Measurements from ENCODE around the gene SAMD13.

The SAMD13 gene

DNA sequence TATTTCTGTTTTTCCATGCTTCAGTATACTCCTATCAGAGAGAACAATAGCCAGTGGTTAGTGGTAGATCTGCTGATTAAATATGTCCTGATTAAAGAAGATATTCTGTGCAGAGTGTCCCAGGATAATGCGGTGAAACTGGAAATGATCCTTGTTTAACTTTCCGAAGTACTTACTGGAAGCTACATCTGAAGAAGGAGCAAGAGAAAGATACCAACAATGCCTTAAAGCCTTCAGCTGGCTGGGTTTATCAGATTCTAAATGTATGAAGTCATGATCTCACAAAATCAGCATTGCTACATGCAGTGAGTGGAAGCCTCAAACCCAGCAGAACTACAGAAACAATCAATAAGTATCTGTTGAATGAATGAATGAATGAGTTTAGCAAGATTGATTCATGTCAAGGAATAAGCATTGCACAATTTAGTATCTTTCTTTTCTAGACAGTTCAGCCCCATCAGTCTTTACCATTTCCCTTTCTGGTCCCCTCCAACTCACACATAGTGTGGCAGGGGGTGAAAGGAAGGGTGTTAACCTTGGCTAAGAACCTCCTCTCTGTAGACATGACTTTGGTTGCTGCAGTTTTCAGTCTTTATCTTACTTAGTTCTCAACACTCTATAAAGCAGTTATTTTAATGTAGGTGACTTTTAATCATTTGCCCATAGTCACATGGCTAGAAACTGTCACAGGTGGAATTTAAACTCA lies 72.1 kb downstream of the SAMD13 start:
- DNase-seq (ENCODE audit: low spot score) = no peak

DNA sequence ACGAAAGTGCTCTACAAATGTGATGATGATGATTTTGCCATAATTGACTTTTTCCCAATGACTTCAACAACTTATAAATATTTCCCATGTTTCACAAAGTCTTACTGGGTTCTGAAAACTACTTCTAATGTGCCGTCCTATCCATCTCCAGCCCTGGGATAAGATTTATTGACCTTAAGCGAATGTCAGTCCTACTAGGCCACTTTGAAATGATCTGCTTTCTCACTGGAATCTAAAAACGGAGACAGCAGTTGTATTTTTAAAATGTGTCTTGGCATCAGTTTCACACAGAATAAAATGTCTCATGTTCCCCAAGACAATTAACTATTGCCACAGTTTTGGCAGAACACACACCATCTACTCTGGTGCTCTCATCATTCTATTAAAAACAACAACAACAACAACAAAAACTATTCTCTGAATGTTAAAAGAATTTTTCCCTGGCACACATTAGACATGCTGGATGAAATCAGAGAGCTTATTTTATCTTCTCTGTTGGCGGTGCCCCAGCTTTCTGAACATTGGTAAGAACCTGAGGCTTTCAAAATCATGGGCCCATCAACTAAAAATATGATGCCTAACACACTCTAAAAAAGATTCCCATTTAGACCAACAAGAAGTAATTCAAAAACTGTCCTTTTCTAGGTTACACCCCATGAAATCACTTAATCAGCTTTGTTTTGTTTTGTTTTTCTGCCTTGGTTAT lies 73.6 kb downstream of the SAMD13 start:
- no peak for DNase-seq (ENCODE audit: low spot score)

- no peak for DNase-seq (ENCODE audit: low spot score)
Observed at GRCh38 chr1:84376000-84376910, 74.7 kb downstream of the SAMD13 start.

DNA sequence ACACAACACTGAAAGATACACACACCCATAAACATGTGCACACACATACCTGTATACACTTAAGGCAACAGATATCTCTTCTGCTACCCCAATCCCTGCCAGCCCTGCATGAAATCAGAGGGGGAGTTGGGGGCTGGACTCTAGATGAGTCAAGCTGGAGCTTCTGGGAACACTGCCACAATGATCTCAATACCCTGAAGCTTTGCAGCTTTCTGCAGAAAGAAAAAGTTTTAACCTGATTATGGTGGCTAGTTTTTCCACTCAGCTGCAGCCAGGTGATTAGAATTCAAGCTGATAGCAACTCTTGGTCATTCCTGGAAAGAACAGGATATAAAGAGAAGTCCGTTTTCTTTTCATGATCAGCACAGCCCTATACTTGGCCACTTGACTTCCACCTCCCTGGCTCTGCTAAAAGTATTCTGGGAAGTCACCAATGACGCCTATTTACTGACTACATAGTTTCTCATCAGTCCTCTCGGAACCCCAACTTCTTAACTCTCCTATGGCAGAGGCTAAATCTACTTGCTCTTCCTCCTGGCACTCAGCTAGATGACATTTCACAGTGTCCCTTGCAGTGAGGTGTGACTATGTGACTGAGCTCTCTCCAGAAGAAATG lies 76.1 kb downstream of the SAMD13 start:
- DNase-seq (ENCODE audit: low spot score) = no peak

DNA sequence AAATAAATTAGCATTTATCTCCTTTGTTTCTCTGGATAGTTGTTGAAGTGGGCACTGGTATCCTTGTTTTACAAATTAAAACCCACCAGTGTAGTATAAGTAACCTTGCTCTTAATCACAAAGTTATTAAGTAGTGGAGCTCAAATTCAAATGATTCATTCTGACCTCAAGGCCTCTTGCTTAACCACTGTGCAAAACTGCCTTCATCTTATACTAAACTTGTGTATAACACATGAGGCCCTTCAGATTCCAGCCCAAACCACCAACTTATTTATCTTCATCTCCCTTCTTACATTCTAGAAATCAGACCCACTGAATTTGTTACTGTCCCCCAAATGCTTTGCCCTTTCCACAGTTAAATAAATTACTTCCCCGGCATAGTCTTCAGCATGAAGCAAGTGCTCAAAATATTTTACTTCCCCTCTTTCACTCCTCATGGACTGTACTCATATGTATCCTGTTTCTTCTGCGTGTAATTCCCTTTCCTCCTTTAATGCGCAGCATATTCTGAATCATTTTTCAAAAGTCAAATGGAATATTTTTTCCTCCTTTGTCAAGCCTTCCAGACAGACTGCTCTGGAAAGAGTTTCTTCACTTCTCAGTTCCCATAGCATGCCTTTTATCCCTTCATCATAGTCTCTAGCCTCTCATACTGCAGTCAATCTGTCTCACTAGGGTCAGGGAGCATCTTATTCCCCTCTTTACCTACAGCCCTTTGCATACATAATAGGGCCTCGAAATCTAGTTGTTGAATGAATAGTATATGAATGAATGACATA lies 77.8 kb downstream of the SAMD13 start:
- DNase-seq (ENCODE audit: low spot score) = no peak

DNA sequence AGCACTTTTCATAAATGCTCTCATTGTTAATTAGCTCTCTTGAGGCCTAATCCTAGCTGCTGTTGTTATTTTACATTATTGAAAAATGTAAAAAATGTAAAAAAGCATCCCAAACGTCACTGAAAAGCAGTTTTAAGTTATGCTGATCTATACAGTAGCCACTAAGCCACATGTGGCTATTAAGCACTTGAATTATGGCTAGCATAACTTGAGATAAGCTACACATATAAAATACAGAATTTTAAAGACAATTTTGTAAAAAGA lies 78.3 kb downstream of the SAMD13 start:
- DNase-seq (ENCODE audit: low spot score) = no peak

DNA sequence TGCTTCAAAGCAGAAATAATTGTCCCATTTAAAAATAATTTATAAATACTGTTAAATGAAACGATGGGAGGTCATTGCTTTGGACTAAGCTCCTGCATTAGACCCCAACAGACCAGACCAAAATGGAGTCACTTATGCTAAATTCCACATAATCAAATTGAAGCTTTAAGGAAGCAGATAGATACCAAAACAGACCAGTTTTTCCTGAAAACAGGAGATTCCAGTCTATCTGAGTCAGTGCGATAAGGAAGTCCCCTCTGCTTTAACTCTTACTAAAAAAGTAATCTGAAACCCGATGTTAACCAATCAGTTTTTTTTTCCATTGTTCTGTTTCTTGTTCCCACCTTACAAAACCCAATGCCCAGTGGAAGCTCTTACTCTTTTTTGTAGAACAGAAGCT lies 80.6 kb downstream of the SAMD13 start:
- no peak for DNase-seq (ENCODE audit: low spot score)

DNA sequence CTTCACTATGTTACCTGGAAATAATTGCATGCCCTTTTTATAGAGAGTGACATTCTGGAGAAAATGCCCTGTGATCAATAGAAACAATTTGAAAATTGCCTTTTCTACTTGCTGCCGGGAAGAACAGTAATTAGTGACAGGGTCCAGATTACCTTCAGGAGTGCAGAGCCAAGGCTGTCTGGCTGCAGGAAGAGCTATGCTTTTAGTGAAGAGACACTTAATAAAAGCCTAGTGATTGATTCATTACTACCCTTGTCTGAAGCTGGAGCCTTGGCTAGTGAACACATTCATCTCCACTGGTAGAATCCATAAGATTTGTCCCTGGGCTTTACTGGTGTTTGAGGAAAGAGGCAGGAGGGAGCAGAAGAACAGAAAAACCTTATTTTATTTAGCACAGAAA lies 83.8 kb downstream of the SAMD13 start:
- no peak for DNase-seq (ENCODE audit: low spot score)

DNA sequence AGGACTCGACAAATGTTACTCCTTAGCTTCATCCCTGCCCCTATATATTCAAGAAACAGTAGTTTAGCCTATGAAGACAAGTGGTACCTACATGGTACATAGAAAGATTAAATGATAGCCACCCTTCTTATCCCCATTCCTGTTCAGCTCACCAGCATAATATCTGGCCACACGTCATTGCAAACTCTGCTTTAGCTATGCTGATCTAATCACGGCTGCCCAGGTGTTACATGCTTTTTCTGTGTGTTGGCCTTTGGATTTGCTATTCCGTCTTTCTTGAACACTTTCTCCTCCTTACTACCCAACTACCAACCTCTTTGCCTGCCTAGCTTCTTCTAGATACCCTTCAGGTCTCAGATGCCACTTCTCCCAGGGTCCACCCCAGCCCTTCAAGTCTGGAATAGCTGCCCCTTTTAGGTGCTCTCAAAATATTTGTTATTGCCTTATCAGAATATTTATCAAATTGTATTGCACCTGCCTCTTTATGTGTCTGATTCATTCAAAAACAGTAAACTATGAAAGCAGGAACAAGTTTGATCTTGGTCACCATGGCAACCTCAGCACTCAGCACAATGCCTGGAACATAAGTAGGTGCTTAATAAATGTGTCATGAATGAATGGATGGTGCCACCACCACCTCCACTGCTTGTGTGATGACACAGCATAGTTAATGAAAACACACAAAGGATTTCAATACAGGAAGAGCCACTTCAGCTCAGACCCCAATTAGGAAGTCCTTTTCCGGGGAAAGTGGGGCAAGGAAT lies 85.4 kb downstream of the SAMD13 start:
- DNase-seq (ENCODE audit: low spot score) = no peak

GRCh38 chr1:84387480-84388163 lies 86.1 kb downstream of the SAMD13 start:
- DNase-seq (ENCODE audit: low spot score) = no peak

DNA sequence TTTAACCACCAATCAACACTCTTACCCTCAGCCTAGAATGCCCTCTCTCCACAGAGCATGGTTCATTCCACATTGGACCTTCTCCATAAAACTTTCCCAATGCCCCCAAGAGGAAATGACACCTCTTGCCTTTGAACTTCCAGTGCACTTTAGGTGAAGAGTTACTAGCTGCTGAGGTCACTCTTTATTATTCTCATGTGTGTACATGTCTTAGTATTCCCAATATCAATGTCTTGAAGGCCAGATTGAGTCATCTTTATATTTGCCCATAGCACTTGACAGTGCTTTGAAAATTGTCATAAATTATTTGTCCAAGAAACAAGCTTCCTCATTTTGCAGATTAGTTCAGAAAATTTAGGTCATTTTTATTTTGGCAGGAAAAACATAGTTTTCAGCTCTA lies 88.7 kb downstream of the SAMD13 start:
- DNase-seq (ENCODE audit: low spot score) = no peak

- no peak for DNase-seq (ENCODE audit: low spot score)
Observed at GRCh38 chr1:84398175-84399155, 97.0 kb downstream of the SAMD13 start, which contains the start of gene DNASE2B. Gene DNASE2B, plus strand, starts transcription at chr1:84398484. Its CDS starts 81 bp downstream, at chr1:84398565.
